Measurements from ENCODE around the gene CHD5.

- TF ChIP-seq CTCF (IDR thresholded peaks at IDR 0.05), result no peak
- TF ChIP-seq EP300 (IDR thresholded peaks at IDR 0.05), result no peak
- no peak for TF ChIP-seq POLR2AphosphoS5 (IDR thresholded peaks at IDR 0.05)
These were observed 25.4 kb downstream of the CHD5 start for GRCh38 chr1:6154525-6155319.

All from esophagus muscularis mucosa (tissue), 4 donors.